CD4-positive, alpha-beta T cell treated with Interleukin-4 for 1 hour (primary cell): Measurements from ENCODE around the gene SLC22A23.

Source experiments
- DNase-seq, 2 donors: peaks; one replicate each; pipeline ENCODE4 v3.0.0-alpha.2; 2020 to 2022

Gene SLC22A23

DNA sequence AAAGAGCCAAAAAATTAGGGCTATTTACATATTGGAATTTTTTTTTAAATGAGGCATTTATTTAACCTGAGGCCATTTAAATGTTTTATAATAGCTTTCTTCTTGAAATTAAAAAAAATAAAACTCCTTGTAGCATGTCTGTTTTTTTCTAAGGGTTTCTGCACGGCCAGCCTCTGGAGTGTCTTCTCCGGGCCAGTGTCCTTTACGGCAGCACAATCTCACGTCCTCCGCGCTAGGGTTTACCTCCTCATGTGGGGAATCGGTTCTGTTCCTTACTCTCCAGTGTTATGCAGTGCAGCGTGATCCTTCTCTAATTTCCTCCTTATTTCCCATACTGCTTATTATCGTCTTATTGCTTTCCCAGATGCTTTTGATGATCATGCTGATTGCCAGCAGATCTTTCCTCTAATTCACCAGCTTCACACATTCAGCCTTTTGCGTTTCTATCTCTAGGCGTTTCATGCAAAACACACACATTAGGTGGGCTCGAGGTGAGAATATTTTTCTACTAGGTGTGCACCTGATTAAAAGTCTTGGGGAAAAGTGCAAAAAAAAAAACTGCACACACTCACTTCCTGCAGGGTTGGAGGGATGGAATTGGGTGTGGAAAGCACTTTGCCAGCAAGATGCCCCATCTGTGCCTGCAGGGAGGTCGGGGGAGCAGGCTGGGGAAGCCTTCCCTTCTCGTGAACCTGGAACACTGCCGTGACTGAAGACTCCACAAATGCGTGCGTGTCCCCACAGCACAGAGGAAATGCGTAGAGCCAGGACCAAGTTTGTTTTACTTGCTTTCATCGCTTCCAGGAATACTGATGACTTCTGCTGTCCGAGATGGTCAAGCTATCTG is 142.0 kb downstream of the SLC22A23 start:
- DNase-seq, result no peak

DNA sequence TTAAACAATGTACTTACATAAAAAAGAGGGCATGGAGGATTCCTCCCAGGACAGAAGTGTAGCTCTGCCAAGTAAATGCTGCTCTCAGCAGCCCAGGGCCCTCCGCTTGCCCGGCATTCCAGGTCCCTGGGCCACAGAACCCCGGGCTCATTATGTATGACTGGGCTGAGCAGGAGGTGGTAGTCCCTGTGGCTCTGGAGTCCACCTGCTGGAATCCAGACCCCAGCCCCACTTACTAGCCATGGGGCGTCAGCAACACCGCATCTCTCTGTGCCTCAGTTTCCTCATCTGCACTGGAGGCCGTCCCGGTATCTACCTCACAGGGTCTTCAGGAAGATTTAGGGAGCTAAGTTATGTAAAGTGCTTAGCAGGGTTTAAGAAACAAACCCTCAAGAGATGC is 142.7 kb downstream of the SLC22A23 start:
- DNase-seq, result no peak

DNA sequence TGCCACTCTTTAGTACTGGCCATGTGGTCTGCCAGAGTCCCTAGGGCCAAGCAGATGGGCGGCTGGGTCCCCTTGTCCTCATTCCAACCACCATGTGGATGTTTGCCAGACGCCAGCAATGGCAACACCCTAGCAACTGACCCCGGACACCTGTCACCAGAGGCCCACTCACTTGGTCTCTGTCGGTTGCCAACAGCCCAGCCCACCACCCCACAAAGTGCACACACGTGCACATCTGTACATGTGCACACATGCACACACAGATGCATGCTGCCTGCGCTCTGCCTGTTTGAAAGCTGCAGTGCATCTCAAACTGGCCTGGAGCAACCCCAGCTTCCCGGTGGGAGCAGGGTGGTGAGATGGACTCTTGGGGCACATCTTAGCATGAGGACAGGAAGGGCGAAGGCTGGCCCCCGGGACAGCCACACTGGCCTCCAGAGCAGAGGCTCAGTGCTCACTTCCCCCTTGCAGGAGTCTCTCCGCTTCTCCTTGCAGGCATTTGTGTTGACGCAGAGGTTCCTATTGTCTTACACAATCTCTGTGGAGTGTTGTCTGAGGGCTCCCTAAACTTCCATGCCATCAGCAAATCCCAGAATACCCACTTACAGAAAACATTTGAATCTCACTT is 144.1 kb downstream of the SLC22A23 start:
- no peak for DNase-seq

DNA sequence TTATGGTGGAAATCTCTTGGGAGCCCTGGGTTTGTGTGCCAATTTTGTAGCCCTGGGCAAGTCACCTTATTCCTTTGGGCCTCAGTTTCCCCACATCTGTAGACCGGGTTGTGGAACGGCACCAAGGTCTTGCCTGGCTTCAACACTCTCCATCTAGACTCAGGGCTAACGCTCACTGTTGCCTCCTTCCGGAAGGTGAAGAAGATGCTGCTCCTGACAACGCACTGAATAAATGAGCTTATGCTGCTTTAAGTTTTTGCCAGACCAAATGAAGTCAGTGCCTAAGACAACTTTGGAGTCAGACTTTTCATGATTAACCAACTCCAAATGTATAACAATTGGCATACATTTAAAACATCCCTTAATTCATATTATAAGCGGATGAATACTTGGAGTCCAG is 145.0 kb downstream of the SLC22A23 start:
- no peak for DNase-seq

DNA sequence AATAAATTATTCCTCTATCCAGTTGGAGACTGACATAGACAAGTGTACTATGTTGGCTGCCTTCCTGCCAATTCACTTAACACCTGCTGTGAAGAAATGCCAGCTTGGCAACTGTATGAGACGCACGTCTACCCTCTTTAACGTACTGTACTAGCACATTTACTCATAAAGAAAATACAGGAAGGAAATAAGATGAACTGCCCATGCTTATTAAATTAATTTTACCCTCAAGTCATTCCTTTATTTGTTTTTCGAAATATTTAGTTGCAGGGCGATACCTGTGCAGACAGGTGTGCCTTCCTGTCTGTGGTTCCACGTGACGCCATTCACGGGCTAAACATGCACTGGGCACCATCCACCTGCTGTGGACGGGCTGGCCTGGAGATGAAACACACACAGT is 146.1 kb downstream of the SLC22A23 start:
- no peak for DNase-seq

DNA sequence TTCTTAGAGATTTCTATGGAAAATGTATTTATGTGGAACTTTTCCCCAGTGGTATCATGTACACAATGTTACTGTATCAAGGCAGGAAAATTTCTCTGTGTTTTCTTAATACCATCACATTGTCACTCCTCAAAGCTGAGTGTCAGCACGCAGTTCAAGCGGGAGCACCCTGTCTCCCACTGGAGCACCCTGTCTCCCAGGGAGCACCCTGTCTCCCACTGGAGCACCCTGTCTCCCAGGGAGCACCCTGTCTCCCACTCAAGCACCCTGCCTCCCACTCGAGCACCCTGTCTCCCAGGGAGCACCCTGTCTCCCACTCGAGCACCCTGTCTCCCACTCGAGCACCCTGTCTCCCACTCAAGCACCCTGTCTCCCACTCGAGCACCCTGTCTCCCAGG is 146.8 kb downstream of the SLC22A23 start:
- DNase-seq, result no peak

DNA sequence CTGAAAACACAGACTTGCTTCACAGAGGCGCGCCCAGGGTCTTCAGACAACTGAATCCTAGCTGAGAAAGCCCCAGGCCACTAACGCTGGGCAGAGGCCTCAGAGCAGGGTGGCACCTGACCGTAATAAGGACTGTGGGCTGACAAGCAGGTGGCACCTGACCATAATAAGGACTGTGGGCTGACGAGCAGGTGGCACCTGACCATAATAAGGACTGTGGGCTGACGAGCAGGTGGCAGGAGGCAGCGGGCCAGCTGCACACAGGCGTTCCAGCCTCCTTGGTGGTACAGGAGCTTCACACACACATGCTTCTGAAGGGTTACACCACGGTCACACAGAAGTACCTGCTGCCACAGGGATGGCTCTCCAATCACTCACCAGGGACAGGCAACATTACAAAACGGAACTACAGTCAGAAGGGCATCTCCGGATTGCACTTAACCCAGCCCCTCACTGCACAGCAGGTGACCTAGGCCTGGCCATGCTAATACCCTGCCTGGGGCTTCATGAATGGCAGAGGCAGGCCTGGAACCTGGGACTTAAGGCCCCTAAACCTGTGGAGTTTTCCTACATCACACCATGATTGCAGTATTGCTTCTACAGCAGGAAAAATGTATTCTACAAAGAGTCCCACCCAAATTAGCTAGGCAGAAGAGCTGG is 147.3 kb downstream of the SLC22A23 start:
- no peak for DNase-seq

DNA sequence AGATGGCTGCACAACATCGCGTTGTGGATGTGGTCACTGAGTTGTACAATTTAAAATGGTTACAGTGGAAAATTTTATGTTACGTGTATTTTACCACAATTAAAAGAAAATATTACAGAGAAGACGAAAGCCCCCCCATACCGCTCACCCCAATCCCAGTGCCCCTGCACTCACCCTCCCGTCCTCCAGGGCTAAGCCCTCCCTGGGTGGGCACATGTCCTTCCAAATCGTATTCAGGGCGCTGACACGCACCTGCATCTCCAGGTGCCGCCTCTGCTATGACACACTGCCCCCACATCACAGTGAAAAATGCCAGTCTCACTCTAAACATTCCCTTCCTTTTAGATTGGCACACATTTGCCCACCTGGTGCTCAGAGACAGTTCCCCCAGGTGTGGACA is 148.7 kb downstream of the SLC22A23 start:
- no peak for DNase-seq

DNA sequence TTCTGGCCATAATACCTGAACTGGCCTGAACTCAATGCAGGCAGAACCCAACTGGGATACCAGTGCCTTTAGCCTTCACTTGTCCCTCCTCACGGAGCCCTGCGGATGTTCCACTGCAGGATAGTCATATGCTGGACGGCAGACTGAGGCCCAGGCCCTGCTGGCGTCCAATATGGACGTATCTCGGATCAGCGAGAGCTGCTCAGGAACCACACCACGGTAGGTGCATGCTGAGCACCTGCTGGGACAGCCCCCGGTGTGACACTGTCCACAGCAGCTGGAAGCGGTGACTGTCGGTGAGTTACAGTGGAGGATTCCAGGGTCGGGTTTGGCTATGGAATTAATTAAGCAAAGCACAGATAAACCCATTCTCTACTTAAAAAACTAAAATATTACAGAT is 149.4 kb downstream of the SLC22A23 start:
- DNase-seq, result no peak

DNA sequence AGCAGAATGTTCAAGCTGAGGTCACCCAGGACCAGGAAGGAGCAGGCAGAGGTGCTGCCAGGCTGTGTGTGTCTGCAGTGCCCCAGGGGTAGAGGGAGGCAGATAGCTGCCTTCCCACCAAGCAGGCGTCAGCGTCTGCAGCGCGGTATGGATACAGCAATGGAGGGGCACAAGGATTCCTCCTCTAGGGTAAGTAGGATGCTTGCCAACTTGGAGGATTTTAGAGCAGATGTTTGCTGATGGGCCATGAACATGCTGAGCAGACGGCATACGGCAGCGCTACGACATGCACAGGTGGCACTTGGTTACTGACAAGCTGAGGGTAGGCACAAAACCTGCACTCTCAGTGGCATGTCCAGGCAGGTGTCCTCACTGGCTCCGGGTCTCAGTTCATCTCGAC is 150.0 kb downstream of the SLC22A23 start:
- no peak for DNase-seq

DNA sequence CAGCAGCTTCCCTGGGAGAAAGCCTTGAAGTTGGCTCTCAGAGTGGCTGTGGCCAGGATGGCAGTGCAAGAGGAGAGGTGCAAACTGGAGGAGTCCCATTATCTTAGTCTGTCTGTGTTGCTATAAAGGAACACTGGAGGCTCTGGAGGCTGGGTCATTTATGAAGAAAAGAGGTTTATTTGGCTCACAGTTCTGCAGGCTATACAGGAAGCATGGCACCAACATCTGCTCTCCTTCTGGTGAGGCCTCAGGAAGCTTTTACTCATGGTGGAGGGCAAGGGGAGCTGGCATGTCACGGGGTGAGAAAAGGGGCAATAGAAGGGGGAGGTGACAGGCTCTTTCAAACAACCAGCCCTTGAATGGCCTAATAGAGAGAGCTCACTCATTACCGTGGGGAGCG is 151.0 kb downstream of the SLC22A23 start:
- DNase-seq, result no peak

DNA sequence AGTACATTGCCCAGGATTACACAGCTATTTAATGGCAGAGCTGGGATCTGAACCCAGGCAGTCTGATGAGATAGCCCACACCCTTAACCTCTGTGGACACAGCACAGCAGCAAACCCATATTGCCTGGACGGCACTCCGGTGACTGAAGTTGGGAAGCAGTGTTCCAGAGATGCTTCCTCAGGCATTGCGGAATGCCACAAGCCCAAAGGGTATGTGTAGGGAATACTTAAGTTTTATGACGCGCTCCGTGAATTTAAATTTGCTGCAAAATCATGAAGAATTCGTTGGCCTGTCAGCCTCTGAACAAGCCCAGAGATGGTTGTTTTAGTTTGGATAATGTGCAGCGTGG is 151.7 kb downstream of the SLC22A23 start:
- no peak for DNase-seq

DNA sequence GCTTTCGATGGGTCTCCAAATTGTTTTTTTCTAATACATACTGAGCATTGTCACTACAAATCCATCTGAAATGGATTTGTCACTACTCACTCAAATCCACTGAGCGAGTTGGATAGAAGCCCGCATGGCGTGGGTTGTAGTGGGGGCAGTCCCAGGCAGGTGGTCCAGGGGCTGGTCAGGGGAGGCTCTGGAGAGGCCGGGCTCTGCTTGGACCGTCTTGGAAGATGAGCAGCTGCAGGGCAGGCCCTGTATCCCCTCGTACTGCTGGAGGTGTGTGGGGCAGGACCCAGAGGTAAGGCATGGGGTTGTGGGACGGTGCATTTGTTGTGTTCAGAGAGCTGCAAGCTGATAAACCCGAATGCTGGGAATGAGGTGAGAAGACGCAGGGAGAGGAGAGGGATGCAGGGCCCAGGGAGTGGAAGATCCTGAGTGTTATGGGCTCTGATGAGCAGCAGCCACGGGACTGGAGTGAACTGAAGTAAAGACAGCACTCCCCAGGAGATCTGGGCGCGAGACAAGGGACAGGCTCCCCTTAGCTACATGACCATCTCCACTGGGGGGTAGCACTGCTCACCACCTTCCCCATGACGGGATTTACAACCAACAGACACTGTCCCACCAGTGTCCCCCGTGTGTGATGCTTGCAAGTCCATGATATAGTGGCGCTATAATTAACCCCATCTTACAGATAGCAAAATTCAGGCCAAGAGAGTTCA is 152.2 kb downstream of the SLC22A23 start:
- no peak for DNase-seq

DNA sequence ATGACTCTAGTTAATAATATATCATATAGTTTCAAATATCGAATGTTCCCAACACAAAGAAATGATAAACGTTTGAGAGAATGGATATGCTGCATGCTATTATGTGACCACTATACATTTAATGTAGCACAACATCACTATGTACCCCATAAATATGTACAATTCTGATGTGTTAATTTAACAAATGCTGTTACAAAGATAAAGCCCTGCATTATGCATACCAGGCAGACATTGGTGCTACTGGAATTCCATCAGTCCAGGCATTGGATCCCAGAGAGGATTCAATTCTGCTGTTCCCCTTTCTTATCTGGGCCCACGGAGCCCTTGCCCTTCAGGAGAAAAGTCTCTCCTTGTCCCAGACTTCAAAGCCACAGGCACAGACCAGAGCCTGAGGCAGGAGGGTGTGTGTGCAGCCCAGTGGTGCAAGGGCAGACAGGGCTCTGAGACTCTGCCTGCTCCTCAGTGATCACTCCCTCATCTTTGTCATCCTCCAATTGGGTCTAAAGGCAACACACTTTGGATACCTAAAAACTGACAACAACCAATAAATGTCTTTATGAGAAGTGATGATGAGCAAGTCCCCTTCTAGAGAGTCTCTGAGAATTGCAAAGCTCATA is 152.9 kb downstream of the SLC22A23 start:
- DNase-seq, result no peak

DNA sequence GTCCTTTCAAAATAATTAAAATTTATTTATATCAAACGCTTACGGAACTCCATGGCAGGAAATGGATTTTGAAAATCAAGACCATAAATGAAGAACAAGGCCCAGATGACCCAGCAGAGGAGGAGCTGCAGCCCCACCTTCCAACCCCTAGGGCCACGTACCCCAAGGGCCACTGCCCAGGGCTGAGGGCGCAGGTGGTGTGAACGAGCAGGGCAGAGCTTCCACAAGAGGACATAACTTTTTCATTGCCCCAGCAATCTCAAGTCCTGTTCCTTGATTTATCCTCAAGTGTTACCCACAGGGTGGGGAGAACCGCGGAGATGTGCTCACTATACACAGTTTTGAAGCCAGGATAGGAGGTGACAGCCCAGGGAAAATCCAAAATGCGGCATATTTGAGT is 155.3 kb downstream of the SLC22A23 start:
- DNase-seq, result no peak

DNA sequence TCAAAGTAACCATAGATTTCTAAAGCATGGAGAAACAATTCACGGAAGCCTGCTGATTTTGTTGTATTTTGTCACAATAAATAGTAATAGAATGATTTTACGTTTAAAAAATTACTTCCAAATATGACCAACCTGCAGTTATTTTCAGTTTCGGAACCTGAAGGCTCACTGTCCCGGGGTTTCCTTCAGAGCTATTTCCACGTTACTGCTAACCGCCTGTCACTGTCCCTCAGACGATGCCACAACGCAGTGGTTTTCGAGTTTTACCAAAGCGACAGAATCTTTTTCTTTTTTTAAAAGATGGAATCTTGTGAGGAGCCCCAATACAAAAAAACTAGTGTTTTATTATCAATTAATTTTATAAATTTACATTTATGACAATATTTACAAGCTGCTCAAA is 157.6 kb downstream of the SLC22A23 start:
- DNase-seq, result no peak

DNA sequence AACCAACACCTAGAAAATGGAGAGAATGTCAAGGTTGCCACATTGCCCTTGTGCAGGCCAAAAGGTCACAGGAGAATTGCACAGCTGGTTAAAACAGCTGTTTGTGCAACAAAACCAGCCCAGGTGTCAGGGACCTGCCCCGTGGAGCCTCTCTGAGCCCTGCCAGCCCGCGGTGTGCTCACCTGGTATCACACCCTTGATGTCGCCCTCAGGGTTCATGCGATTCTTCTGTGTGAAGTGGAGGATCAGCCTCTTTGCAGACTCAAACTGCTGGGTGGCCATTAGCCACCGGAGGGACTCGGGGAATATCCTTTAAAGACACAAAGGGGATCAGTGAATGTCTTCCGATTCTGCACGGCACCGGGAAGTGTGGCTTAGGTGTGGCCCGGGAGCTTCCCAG is 158.9 kb downstream of the SLC22A23 start:
- no peak for DNase-seq

DNA sequence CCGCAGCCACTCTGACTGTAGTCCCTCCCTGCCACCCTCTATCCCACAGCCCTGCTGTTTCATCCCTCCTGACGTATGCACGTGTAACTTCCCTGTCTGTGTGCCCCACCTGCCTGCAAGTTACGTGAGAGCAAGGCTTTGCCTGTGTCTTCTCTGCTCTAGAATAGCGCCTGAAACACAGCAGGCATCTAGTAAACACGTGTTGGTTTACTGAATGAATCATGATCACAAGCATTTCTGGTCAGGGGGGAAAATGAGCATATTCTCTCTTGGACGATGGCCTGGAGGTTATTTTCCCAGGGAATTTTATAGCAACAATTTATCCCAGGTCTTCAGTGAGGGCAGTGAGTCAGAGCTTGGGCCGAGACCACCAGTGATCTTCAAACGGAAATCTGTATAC is 159.8 kb downstream of the SLC22A23 start:
- no peak for DNase-seq

DNA sequence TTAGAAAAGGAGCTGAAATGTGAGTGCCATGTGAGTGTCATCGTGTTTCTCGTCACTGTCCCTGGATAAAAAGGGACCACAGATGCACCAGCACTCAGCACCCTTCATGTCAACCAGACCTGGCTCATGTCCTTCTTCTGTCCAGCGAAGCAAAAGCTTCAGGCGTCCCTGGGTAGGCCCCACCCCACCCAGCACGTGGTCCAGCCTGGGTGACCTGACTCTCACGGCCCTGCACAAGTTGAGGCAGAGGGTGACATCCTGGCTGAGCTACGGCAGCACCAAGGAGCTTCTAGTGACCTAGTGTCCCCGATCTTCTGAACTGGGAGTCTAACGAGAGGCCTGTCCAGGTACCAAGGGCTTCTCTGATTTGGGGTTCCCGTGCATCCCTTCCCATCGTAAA is 160.3 kb downstream of the SLC22A23 start:
- no peak for DNase-seq

DNA sequence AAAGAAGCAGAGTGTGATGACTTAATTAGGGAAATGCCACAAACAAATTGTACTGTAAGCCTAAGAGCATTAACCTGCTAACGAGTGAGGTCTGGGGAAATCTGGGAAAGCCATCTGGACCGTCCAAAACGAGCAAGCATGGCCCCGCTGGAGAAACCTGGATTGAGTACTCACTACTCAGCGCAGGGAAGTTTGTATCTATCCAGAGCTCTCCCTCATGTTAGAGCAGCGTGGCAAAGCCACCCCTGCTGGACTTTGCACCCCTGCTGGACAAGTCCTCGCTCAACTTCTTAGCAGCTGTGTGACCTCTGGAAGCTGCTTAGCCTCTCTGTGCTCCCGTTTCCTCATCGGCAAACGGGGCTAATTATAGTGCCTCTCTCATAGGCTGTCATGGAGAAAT is 160.8 kb downstream of the SLC22A23 start:
- no peak for DNase-seq

DNA sequence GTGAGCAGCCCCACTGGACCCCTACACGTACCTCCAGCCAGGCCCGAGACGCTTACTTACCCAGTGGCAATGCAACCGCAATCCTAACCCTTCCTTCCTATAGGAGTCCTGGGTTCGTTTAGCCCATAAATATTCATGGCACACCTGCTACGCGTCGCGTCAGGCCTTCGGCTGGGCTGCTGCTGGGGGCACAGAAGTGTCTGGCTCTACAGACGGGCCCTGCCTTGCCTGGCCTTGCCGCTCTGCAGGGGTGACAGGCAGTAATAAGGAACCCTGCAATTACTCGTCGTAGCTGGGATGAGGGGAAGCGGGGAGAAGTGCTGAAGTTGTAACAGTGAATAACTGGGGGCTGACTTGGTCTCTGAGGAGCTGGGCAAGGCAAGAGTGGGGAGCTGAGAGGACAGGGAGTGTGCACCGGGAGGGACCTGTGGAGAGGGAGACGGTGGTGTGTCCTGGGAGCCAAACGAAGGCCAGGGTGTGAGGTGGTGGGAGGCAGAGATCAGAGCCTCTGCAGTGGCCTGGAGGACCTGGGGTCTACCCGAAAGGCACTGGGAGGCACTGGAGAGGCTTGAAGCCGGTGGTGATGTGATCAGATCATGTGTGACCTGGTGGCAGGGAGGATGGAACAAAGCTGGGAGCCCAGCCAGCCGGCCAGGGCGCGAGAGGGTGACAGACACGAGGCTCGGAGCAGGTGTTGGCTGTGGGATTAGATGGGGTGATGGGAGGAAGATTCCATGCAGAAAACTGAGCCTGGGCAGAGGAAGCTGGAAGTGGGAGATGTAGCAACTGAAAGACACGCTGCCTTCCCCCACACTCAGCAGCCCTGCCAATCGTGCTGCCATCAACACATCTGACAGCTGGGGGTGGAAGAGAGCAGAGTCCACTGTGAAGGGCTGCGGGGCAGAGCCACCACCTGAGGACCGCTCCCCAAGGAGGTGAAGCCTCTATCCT is 161.7 kb downstream of the SLC22A23 start:
- DNase-seq, result no peak

DNA sequence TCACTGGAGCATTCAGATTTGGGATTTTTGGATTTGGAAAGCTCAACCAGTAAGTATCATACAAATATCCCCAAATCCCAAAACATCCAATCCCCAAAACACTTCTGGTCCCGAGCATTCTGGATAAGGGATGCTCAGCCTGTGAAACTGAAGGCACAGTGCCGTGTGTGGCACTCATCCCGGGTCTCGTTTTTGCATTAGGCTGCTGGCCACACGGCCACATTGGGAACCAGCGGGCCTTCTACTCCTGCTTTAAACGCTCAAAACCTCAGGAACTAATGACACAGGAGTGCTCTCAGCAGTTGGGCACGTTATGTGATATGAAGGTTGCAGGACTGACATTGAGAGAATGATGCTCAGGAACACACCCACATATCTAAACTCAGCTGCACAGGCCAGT is 162.5 kb downstream of the SLC22A23 start:
- no peak for DNase-seq
